K562 (cell line): ENCODE data around the gene GABRB1. TPM values are rescaled to one million over a fixed set of nuclear protein-coding genes. Genes with fewer than 3 reads are reported as not detected.

Source experiments
- BDP1 ChIP-seq: IDR thresholded peaks from 3 replicates; pipeline ENCODE4 v1.6.1; 2011; ENCODE audit not compliant: insufficient read length, insufficient read depth
- CHCHD3 ChIP-seq: fragments of 250-450 bp; sonication (Bioruptor Pico); IDR thresholded peaks from 2 replicates; pipeline ENCODE4 v2.1.2; 2022; ENCODE audit warnings: mild to moderate bottlenecking
- HMG20A ChIP-seq: fragments of 450-650 bp; formaldehyde crosslinking; conservative IDR thresholded peaks from 2 replicates; pipeline ENCODE4 v1.4.0; 2020; ENCODE audit warnings: mild to moderate bottlenecking, mixed read lengths
- NBN ChIP-seq: fragments of 450-650 bp; IDR thresholded peaks from 2 replicates; pipeline ENCODE4 v1.6.1; 2016; ENCODE audit warnings: low read depth, mild to moderate bottlenecking
- NCOA6 ChIP-seq: fragments of 450-650 bp; IDR thresholded peaks from 2 replicates; pipeline ENCODE4 v1.6.1; 2017; ENCODE audit warnings: mild to moderate bottlenecking
- NFYB ChIP-seq: IDR thresholded peaks from 2 replicates; pipeline ENCODE4 v1.6.1; 2011; ENCODE audit warnings: mild to moderate bottlenecking, moderate library complexity; ENCODE audit not compliant: insufficient read length; ENCODE audit errors: extremely low read depth
- RERE ChIP-seq: sonication (generic); formaldehyde crosslinking; IDR thresholded peaks from 2 replicates; pipeline ENCODE4 v1.8.0; 2023; ENCODE audit warnings: missing genetic modification reagents, mild to moderate bottlenecking, borderline replicate concordance
- SAFB ChIP-seq: fragments of 200-400 bp; formaldehyde crosslinking; IDR thresholded peaks from 2 replicates; pipeline ENCODE4 v1.6.1; 2017; ENCODE audit warnings: low read depth, low read length, borderline replicate concordance
- SMAD1 ChIP-seq: fragments of 150-350 bp; IDR thresholded peaks from 2 replicates; pipeline ENCODE4 v1.6.1; 2014; ENCODE audit warnings: low read length, low read depth; ENCODE audit not compliant: partially characterized antibody
- ZBTB9 ChIP-seq: fragments of 450-650 bp; formaldehyde crosslinking; IDR thresholded peaks from 2 replicates; pipeline ENCODE4 v1.4.0; 2020; ENCODE audit warnings: mild to moderate bottlenecking, moderate library complexity
- ZNF133 ChIP-seq: fragments of 250-450 bp; sonication (Bioruptor Pico); IDR thresholded peaks from 2 replicates; pipeline ENCODE4 v1.4.0; 2020; ENCODE audit warnings: mild to moderate bottlenecking
- ZNF449 ChIP-seq: fragments of 250-450 bp; sonication (Bioruptor Pico); IDR thresholded peaks from 2 replicates; pipeline ENCODE4 v1.8.0; 2022; ENCODE audit warnings: moderate library complexity, mild to moderate bottlenecking, inconsistent platforms
- polyA plus RNA-seq, 8 experiments: library from polyadenylated mRNA; depleted of rRNA in 4 of 8; stranded (reverse) in 5 of 8; unstranded in 3 of 8; fragments of >200 nt; fragmentation: Nextera tagmentation in 2 of 8; fragmentation: Illumina TruSeq in 1 of 8; extraction: Ambion mirVana in 2 of 8; extraction: Trizol in 1 of 8; gene quantifications; 2 replicates each; pipeline versions ENCODE4 v1.2.1 to v1.2.3, GENCODE V29; 2011 to 2014; ENCODE audit warnings: inconsistent platforms in 1 of 8, missing spikeins in 1 of 8
- total RNA-seq, 7 experiments: library from RNA; depleted of rRNA in 6 of 7; stranded (reverse); fragments of >200 nt in 6 of 7; fragmentation: Illumina TruSeq in 2 of 7; extraction: Trizol in 2 of 7; gene quantifications; 2 replicates each; pipeline versions ENCODE4 v1.2.1 to v1.2.3, GENCODE V29; 2011 to 2021; ENCODE audit warnings: low replicate concordance in 1 of 7

Gene GABRB1
- total and polyA plus RNA-seq, 9 of the 15 experiments (the other 6 are each of a cell fraction or from before 2014, with no cell fraction given): not detected

- TF ChIP-seq HMG20A (CRISPR knock-in tag) (no peak), NCOA6 (no peak), ZNF133 (CRISPR knock-in tag) (no peak), ZBTB9 (CRISPR knock-in tag) (no peak), ZNF449 (CRISPR knock-in tag) (no peak), NBN (no peak), BDP1 (no peak), CHCHD3 (CRISPR knock-in tag) (no peak), RERE (CRISPR knock-in tag) (no peak), SMAD1 (no peak), SAFB (no peak), NFYB (no peak)
These were observed 306.5 kb downstream of the GABRB1 start (continued) for GRCh38 chr4:47337893-47338292.
